NB4 (cell line): Measurements from ENCODE around the gene FLNB.

Experiments
- DNase-seq: peaks from one replicate; pipeline ENCODE4 v3.0.0; 2010; ENCODE audit warnings: low read depth
- H3K4me3 ChIP-seq: one replicate; pipeline ENCODE4 v1.5.1; 2011; ENCODE audit warnings: mild to moderate bottlenecking, low read depth, low read length, moderate library complexity
- CTCF ChIP-seq: IDR thresholded peaks from one replicate; pipeline ENCODE4 v1.5.1; 2012; ENCODE audit warnings: low read depth, low read length
- MAX ChIP-seq: IDR thresholded peaks from 2 replicates; pipeline ENCODE4 v1.6.1; 2011; ENCODE audit warnings: low read depth, low read length
- MYC ChIP-seq: IDR thresholded peaks from 2 replicates; pipeline ENCODE4 v1.6.1; 2011; ENCODE audit warnings: low read depth, low read length
- POLR2A ChIP-seq: IDR thresholded peaks from 2 replicates; pipeline ENCODE4 v1.6.1; 2011; ENCODE audit warnings: mild to moderate bottlenecking; ENCODE audit not compliant: insufficient read length; ENCODE audit errors: extremely low read depth

The FLNB gene

DNA sequence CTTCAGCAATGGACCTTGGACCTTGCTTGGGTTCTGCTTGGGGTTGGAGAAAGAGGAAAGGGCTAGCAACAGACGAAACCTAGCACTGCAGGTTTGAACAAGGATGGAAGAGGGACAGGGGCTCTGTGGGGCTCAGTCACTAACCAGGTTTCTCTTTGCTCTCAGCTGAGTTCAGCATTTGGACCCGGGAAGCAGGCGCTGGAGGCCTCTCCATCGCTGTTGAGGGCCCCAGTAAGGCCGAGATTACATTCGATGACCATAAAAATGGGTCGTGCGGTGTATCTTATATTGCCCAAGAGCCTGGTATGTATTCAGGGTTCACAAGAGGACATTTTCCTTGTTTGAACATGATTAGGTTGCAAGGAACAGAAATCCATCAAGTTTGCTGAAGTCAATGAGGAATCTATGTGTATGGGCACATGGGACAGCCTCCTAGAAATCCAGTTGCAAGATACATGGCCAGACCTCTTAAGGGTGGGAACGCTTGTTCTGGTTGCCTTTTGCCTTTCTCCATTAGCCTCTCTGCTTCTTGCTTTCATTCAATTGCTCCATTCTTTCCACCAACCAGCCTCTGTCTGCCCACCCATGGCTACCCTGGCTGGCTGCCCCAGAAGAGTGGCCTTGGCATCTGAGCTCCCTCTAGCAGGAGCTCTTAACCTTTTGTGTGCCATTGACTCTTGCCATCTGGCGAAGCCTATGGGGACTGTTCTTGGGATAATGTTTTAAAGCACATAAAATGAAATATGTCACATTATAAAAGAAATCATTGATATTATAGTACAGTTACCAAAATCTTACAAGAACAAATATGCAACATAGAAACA is 146.6 kb downstream of the FLNB start:
- no peak overlapping the region for H3K4me3 ChIP-seq
- TF ChIP-seq MAX (no peak), POLR2A (no peak), MYC (no peak), CTCF (no peak)
- no peak for DNase-seq

DNA sequence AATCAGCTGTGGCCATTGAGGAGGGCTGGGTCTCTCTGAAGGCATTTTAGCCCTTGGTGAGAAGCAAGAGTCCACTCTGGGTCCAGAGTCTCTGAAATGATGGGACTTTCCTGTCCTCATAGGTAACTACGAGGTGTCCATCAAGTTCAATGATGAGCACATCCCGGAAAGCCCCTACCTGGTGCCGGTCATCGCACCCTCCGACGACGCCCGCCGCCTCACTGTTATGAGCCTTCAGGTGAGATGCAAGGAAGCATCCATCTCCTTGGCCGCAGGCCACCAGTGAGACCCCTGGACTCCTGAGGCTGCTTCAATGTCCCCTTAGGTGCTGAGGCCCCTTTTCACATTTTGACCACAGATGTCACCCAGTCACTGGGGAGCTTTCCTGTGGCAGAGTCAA is 147.6 kb downstream of the FLNB start:
- no peak for TF ChIP-seq CTCF
- no peak for TF ChIP-seq POLR2A
- no peak for TF ChIP-seq MYC
- no peak for TF ChIP-seq MAX
- no peak for DNase-seq
- H3K4me3 ChIP-seq: no peak overlapping the region

- DNase-seq: no peak
- H3K4me3 ChIP-seq: no peak overlapping the region
- TF ChIP-seq POLR2A (no peak), MAX (no peak), CTCF (no peak), MYC (no peak)
These were observed 149.5 kb downstream of the FLNB start for GRCh38 chr3:58157700-58158099.

GRCh38 chr3:58158442-58159153 is 150.4 kb downstream of the FLNB start:
- DNase-seq: no peak
- H3K4me3 ChIP-seq: no peak overlapping the region
- TF ChIP-seq MYC: no peak
- no peak for TF ChIP-seq CTCF

GRCh38 chr3:58160399-58160798 is 152.2 kb downstream of the FLNB start:
- no peak overlapping the region for H3K4me3 ChIP-seq
- DNase-seq: no peak
- TF ChIP-seq POLR2A: no peak
- no peak for TF ChIP-seq MAX
- TF ChIP-seq MYC: no peak
- no peak for TF ChIP-seq CTCF
